Cardiac fibroblast (primary cell): Measurements from ENCODE around the gene DIAPH1.

Experiments used
- DNase-seq, 2 donors: peaks; one replicate each; pipeline versions ENCODE4 v3.0.0 to v3.0.0-alpha.2; 2010; ENCODE audit warnings: low read depth in 2 of 2
- H3K4me3 ChIP-seq, 2 donors: replicated peaks in 1 of 2; 1 replicate in 1 of 2; 2 replicates in 1 of 2; pipeline ENCODE4 v1.5.1; 2011; ENCODE audit warnings: low read depth in 2 of 2, low read length in 2 of 2, mild to moderate bottlenecking in 2 of 2, moderate library complexity in 1 of 2
- TF ChIP-seq, protein P1 (sequence below): IDR thresholded peaks from one replicate; pipeline ENCODE4 v1.5.1; 2011; ENCODE audit warnings: low read depth, mild to moderate bottlenecking, low read length, inconsistent platforms

DIAPH1 gene

DNA sequence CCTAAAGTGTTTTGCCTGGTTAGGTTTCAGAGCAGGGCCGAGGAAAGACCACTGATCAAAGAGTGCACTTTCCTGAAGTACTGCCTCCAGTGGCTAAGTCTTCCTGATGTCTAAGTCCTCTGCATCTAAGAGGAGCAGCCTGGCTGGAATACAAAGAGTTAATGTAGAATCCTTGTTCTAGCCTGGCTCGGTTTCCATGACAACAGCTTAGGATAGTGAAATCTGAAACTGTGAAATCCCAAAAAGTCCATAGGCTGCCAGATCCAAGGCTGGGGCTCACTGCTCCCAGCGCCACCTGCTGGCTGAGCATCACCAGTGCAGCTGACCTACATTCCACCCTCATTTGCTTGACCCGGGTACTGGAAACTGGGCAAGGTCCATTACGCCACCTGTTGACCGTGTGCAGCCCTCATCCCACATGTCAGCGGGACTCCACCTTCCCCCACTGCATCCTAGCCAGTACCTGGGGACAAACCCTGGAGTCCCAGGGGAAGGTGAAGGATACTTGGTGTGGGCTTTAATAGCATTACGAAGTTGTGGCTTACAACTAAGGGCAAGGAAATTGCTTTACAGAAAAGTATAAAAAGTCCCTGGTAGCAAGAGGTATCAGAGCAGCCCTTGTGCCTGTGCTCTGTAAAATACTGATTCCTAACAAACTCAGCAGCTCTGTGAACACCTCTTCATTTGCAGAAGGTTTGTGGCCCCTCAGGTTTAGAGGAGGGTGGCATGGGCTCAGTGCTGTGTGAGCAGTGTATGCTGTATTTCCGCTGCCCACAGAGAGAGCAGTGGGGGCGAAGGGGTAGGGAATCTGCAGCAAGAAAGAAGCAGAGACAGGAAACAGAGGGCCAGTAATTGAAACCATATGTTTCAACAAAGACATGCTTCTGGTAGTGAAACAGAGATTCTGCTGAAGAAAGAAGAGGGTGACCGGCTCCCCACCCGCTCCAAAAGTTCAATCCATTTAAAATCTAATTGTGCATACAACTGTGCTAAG is 93.9 kb downstream of the DIAPH1 start:
- TF ChIP-seq, protein P1, sequence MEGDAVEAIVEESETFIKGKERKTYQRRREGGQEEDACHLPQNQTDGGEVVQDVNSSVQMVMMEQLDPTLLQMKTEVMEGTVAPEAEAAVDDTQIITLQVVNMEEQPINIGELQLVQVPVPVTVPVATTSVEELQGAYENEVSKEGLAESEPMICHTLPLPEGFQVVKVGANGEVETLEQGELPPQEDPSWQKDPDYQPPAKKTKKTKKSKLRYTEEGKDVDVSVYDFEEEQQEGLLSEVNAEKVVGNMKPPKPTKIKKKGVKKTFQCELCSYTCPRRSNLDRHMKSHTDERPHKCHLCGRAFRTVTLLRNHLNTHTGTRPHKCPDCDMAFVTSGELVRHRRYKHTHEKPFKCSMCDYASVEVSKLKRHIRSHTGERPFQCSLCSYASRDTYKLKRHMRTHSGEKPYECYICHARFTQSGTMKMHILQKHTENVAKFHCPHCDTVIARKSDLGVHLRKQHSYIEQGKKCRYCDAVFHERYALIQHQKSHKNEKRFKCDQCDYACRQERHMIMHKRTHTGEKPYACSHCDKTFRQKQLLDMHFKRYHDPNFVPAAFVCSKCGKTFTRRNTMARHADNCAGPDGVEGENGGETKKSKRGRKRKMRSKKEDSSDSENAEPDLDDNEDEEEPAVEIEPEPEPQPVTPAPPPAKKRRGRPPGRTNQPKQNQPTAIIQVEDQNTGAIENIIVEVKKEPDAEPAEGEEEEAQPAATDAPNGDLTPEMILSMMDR = peak; percentile 99
- DNase-seq = peak; percentile 97 to 98

DNA sequence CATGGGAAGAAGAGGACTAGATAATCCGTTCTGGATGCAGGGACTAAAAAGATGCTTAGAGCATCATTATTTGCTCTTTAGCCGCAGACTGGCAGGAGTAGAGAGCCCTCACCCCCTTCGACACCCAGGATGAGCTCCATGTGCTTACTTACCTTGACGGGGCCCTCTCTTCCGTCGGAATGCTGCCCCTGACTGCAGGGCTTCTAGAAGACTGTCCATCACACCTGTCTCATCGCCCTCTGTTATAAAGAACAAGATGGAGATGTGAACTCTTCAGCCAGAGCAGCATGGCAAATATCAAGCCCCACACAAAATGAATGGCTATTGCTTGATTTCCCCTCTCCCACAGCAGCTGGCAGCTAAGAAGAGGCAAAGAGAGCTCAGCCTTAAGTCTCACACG is 94.8 kb downstream of the DIAPH1 start:
- H3K4me3 ChIP-seq = no peak overlapping the region
- no peak for DNase-seq
- TF ChIP-seq, protein P1 = no peak

More for the DNA sequence above, 93.9 kb downstream of the DIAPH1 start:
- H3K4me3 ChIP-seq = no peak overlapping the region

DNA sequence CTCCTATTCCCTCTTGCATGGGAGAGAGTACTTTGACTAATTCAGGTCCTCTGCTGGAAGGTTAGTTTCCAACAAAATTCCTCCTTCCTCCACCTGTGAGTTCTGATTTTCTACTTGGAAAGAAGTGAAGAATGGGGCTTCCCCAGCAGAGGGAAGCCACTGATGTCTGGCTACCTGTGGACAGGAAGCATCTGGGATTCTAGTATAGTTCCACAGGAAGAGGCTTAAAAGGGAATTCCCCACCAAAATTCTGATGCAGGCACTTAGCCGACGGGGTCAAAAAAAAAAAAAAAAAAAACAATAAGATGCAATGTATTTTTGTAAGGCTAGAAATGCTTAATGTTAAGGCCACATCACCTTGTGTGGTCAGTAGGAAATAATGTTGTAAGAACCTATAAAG is 96.5 kb downstream of the DIAPH1 start:
- peak in 1 of 2 donors; percentile 31 for DNase-seq
- TF ChIP-seq, protein P1 = no peak

DNA sequence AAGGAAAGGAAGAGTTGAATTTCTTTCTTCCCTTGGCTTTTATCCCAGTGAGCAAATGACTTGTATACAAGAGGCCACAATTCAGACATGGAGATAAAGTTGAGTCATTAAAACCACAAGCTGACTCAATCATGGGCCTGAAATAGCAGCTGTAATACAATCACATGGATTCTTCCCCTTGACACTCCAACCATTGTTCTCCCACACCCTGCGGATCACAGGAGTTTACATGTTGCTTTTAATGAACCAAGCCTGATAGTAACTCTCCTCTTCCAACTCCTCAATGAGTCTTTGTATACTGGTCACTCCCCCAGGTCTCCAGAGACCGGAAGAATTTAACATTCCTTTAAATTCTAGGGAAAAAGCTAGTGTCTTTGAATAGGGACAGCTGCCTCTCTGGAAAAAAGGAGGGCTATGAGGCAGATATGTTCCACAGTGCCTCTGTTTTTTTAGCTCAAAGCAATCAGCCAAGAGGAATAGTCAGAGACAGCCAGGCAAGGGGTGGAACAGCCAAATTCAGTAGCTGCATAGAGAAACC is 97.5 kb downstream of the DIAPH1 start:
- peak; percentile 99 for DNase-seq
- no peak overlapping the region for H3K4me3 ChIP-seq
- TF ChIP-seq, protein P1 = no peak

More for the DNA sequence above, 96.5 kb downstream of the DIAPH1 start:
- H3K4me3 ChIP-seq = no peak overlapping the region

DNA sequence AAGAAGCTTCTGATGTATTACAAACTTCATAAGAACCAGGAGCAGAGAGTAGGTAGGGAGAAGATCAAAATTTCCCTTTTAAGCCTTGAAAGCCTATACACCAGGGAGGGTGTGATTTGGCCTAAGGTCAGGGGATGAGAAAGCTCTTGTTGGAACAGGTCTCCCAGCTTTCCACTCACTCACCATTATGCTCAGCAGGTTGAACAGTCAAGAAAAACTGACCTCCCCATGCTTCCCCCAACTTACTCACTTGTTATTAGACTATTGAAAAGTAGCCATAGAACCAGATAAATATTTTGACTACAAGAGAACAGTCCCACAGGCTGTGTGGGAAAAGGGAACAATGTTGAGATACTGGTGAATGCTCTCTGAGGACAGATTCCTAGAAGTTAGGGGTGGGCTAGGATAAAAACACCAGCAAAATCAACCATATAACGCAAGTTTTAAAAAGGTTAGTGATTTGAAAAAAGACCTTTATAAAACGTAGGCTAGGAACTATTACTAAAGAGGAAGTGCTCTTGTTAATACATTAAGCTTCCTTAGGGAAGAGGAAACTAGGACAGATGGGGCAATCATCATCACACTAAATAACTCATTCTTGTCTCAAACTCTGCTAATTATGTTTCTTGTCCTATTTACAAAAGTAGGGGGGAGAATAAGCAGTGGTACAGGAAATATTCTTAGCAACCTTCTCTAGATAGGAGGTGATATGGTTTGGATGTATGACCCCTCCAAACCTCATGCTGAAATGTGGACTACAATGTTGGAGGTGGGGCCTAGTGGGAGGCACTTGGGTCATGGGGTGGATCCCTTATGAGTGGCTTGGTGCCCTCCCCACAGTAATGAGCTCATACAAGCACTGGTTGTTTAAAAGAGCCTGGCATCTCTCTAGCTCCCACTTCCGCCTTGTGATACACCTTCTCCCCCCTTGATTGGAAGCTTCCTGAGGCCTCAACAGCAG is 98.9 kb downstream of the DIAPH1 start:
- TF ChIP-seq, protein P1 = no peak

DNA sequence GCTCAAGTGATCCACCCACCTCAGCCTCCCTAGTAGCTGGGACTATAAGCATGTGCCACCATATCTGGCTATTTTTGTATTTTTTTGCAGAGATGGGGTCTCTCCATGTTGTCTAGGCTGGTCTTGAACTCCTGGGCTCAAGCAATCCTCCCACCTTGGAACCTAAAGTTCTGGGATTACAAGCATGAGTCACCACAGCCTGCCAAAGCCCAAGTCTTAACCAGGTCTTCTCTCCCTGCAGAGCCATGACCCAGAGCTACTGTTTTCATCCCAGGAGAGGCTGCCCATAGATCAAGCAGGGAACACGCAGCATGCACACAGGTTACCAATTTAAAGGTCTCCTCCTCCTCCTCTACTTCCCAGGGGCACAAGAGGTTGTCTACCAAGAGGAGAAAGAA is 100.2 kb downstream of the DIAPH1 start:
- DNase-seq = no peak
- TF ChIP-seq, protein P1 = no peak
- no peak overlapping the region for H3K4me3 ChIP-seq

More for the DNA sequence above, 98.9 kb downstream of the DIAPH1 start:
- no peak for DNase-seq
- H3K4me3 ChIP-seq = no peak overlapping the region
